ELF-1 (cell line): ENCODE data around the gene DEGS2.

Source experiments
- DNase-seq: peaks from one replicate; pipeline ENCODE4 v3.0.0-alpha.2; 2016; ENCODE audit warnings: low read depth, low spot score

The DEGS2 gene

DNA sequence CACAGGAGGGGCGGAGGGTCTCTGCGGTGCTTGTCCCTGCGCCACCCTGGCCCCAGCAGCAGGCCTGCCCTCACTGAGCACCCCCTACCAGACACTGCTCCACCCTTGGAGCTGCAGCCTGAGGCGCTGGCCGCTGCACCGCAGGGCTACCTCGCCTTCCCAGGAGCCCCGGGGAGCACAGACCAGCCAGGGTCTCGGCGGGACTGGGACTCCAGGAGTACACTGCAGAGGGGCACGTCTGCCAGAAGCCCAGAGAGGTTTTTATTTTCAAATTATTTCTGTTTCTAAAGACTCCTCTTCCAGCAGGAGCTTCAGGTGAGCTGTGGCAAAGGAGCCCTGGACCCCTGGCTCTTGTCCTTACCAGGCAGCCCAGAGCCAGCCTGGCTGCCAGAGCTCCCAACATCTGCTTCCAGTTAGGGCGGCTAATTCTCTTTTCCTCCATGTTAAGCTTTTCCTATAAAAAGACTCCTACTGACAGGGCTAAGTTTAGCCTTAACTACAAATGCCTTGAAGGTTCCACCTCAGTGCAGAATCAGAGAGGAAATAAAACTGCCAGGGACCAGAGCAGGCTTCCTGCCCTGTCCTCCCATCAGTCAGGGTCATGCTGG, 26.4 kb downstream of the DEGS2 start:
- no peak for DNase-seq

DNA sequence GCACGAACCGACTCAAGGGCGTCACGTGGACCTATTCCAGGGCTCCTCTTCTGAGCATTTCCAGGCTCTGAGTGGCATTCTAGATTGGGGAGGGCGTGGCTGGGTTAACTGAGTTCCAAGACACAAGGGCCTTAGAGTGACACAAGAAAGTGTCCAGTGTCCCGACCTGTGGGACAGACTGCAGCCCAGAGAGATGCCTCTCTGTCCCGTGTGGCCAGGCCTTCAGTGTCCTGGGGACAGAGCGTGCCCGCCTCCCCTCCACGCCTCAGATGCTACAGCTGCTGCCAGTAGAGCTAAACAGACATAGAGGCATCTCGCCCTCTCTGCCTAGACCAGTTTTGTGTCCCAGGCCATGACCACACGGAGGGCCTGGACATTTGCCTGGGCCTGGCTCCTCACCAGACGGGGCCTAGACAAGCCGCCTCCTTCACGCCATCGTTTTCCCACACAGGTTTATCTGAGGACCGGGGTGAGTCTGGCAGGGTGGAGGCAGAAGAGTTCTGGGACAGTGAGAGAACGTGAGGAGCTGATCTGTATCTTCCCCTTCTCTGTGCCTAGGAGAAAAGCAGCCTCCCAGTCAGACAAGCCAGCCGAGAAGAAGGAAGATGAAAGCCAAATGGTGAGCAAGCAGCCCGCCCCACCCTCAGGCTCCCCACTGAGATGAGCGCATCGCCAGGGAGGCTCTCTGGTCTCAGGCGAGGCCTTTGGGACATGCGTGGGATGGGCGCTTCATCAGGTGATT, 27.1 kb downstream of the DEGS2 start:
- no peak for DNase-seq

DNA sequence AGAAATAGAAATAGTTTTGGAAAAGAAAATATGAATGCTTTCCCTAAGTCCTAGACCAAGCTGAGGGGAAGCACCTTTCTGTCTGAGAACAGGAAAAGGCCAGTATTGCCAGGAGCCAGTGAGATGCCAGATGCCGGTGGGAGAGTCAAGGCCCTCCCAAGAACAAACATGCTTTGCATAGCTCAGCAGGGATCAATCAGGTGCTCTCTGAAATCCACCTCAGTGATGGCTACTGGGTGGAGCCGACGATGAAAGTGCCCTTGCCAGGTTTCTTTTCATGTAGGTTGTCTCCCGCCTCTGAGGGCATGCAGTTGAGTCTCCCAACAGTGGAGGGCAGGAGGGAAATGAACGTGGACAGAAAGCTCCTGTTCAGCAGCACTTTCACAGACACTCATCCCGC, 28.3 kb downstream of the DEGS2 start:
- peak; percentile 34 for DNase-seq

DNA sequence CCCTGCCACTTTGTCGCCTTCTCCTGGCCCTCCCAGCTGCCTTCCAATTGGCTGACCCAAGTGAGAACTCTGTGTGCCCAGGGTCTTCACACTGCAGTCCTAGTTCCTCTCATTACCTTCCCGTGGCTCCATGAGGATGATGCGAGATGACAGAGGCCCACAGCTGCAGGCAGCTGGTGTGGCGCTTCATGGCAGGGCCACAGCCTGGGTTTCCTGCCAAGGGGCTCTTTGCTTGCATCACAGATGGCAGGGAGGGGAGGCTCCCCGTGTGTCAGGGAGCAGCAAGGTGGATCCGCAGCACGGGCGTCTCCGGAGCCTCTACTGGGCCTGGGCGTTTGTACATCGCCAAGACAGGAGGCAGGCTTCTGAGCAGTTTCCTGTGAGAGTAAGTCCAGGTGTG, 28.9 kb downstream of the DEGS2 start:
- no peak for DNase-seq

DNA sequence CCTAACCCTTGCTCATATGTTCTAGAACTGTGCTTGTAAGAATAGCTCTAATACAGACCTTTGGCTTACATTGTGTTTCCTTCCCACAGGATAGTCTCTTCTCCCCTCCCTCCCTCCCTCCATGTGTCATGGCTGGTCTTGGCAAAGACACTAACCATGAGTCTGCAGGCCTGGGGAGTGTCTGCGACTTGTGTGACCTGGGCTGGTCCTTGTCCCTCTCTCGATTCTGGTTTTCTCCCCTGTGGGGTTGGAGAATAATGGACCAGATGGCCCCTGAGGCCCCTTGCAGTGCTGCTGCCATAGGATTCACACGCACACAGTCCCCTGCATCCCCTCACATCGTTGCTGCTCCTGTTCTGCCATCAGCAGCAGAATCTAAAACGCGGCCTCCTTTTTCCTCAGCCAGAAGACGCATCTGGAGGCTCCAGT, 30.3 kb downstream of the DEGS2 start:
- DNase-seq, result no peak

DNA sequence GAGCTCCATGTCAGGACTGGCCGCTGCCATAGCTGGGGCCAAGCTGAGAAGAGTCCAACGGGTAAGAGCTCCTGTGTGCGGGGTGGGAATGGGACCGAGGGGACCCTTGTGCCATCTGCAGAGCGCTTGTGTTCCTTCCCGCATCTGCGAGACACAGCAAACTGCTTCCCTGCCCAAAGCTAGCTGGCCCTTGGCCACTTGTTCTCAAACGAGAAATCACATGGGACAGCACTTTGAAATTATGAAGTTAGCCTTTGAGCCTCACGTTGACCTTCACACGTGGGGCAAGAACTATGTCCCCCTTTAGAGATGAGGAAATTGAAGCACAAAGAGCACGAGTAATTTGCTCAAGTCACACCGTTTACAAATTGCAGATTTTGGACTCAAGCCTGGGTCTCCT, 30.8 kb downstream of the DEGS2 start:
- no peak for DNase-seq

DNA sequence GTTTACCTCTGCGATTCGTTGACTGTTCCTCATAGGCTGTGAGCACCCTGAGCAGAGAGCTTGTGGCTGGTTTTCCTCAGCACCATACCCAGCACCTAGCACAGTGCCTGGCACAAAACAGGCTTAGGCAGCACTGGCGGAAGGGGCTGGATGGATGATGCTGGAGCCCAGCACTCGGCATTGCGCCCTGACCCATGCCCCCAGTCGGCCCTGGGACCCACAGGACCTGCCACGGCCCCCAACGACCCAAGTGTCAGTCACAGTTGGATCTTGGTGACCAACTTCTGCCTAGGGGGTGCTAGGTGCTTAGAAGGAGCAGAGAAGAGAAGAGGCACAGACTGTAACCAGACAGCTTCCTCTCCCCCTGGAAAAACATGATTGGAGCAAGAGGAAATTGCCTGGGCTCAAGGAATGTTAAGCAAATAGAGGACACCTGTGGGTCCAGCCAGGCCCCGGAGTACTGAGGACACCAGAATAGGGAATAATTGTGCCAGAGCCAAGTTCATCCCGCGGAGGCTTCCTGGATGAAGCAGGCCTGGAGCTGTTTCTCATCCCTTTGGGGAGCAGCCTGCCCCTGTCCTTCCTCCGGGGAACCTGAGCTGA, 31.5 kb downstream of the DEGS2 start:
- no peak for DNase-seq

DNA sequence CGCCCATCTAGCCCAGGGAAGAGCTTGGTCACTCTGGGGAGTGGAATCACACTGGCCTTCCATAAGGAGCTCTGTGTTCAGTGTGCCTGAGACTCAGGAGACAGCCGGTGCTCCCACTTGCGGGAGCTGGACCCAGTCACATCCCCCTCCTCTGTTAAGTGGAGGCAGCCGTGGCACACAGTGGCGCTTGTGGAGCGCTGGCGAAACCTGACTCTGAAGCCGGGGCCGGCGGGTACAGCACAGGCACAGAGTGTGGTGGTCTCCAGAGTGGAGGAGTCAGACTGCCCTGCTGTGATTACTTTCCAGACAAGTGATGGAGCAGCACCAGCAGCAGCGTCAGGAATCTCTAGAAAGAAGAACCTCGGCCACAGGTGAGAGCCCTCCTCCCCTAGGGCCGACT, 33.0 kb downstream of the DEGS2 start:
- DNase-seq, result no peak

DNA sequence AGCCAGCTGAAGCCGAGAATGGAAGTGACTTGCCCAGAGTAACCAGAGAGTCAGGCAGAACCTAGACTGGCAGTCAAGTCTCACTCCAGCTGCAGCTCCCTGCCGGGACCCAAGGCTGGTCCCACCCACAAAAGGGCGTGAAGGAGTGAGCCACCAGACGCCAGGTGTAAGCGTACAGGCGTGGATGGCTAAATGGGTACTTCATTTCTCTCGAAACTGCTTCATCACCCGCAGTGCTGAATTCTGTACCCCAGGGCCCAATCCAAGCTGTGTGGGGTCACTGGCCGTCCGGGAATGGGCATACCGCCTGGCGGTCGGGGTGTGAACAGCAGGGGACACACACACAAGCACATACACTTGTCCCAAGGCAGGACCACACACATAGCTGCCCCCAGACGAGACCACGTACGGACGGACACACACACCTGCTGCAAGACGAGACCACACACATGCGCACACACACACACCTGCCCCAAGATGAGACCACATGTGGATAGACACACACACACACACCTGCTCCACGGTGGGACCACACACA, 34.8 kb downstream of the DEGS2 start:
- DNase-seq, result no peak

DNA sequence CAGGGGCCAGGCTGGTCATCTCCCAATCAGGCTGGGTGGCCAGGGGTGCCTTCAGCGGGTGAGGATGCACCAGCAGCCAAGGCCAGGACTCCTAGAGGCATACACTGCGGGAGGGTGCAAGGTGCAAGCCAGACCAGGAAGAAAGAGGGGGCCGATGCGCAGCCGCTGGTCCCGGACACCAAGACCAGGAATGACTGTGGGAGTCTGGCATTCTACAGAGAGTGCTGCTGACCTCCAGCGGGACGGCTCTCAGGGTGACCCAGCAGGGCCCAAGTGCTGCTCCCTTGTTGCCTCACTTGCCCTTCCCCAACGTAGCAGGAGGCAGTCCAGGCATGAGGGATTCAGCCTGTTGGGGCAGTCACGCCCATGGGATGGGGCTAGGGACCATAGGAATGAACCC, 35.8 kb downstream of the DEGS2 start:
- DNase-seq, result no peak

DNA sequence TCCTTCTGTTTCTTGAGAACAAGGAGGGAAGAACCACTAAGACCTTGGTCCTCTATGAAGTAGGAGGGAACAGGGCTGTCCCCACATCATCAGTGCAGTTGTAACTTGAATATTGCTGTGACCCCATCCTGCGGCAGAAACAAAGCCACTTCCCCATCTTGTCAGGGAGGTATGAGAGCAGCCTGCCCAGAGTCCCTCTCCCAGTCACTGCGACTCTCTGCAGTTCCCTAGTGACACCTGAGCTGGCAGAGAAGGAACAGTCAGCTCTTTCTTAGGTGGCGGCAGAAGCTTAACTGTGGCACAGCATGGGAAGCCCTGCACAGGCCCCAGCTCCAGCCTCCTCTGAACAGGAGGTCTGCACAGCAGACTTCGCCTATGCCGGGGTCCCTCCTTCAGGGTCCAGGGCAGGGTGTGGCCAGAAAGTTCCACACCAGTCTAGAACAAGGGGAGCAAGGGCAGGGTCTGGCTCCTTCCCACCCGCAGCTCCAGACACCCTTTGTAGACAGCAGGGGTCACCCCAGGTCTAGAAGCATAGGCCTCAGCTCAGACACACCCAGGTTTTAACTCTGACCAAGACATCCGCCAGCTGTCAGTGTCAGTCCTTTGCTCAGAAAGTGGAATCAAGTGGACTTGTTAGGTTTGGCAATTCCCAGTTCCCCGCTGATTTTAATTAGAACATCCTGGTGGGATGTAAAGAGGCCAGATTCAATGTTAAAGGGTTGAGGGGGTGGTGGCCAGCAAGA, 36.8 kb downstream of the DEGS2 start:
- DNase-seq, result no peak

DNA sequence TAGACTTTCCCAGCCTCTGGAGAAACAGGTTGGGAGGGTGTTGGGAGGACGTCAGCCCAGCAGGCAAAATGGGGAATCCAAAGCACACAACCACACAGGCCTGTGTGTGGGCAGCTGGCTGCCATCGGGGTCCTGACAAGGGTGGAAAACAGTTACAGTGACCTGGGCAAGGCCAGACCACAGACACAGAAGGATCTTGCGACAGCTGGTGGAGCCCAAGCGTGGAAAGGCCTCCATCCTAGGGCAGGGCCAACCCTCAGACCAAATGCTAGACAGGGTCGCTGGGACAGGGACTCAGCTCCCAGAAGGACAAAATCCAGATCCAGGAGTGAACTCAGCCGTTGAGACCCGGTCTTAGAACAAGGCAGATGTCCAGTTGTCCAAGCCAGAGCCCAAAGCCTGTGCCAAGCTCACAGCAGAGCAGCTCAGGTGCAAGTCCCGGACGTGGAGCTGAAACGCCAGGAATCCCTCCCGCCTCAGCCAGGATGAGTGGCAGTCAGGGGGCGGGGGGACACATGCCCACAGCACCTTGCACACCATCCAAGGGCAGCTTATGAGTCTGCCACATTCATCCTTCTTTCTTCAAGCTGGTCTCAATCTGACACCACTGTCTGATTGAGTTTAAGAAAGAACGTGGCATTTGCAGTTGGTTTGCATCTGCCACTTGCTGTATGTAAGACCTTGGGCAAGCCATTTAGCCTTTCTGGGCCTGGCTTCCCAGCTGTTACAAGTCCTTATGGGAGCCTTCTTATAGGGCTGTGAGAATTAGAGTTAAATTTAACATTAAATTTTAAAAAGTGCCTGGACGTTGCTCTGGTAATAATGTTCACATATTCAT, 37.6 kb downstream of the DEGS2 start:
- no peak for DNase-seq

DNA sequence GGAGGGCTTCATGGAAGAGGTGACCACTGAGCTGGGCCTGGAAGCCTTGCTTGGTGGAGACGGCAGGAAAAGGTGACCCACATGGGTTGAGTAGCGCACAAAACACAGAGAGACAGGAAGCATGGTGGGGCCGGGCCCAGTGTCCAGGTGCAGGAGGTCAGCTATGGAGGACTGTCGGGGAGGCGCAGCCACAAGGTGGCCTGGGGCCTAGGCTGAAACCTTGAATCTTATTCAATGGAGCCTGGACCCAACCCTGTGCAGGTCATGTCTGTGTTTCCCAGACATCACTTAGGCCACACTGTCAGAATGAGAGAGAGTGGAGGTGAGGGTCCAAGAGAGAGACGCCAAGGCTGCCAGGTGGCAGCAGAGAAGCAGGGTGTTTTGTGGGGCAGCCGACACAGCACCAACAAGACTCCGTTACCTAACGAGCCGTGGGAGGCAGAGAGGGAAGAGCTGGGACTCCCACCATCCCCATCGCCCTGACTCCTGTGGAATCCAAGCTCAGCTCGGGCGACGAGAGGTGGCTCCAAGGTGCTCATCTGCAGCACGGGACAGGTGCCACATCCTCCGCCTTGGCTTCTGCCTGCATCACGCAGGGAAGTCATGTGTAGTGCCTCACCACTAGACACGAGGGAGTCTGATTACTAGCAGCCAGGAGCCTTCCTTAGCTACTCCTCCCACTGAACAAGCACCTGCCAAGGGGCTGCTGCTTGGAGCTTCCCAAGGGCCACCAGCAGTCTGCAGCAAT, 38.7 kb downstream of the DEGS2 start:
- DNase-seq, result no peak

DNA sequence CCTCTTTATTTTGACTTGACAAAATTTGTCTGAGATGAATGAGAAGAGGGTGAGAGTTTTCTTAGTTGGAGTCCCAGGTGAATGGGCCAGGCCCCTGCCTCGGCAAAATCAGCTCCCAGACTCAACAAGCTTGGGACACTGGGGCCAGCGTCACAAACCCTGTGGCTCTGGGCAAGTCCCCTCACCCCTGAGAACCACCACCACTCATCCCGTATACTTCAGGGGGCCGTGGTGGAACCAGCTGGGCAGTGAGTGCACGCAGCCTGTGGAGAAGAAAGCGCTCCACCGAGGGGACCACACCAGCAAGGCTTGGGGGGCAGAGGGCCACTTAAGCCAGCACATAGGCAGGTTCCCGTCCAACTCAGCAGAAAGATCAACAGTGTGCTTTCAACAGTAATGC, 40.2 kb downstream of the DEGS2 start:
- no peak for DNase-seq

DNA sequence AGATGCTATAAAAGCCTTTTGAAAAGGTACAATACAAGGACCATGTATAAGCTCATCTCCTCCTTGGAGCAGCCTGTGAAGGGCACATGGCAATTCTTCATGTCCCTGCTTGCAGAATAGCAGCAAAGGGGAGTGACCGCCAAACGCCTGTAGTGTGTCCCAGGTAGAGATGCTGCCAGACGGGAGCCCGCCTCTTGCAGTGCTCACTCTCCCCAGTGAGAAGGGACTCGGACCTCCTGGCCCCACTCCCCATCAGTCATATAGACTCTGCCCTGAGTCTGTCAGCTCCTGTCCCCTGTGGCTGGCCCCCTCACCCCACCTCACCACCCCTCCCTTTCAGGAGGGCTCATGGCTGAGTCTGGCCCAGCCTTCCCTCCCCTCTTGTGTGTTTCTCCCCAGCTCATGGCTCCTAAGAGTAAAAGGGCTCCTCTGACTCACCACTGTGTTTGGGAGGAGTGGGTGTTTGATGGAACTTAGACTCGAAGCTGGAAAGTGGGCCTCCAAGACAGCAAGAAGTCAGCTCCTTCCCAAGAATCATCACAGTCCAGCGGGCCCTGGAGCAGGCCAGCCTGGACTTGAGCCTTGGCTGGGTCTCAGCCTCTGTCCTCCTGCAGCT, 40.9 kb downstream of the DEGS2 start:
- no peak for DNase-seq

DNA sequence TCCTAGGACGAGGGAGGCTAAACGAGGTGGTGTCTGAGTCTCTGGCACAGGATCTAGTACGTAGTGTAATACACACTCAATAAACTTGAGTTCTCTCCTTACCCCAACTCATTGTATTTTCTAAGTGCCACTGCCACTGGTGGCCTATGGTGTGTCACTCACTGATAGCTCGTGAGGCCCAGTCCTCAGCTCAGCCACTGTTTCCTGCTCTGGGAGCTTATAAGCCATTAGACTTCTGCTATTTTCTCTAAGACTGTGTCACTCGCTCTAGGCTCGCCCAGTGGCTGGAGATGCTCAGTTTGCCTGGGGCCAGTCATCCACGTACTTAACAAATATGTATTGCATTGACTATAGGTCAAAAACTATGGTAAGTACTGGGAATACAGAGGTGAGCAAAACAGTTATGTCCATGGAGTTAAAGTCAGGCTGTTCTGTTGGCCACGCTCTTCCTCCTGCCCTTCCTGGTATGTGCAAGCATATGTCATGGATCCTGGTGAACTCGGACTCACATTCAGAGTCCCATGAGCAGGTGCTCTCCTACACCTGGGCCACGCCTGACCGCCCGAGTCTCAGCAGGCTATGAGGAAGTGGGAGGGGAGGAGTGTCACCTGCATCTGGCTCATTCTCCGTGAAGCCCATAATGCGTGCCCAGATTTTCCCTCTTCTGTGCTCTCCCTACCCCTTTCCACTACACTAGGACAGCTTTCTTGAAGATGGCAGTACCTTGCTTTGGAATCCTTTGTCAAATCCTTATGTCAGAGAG, 41.6 kb downstream of the DEGS2 start:
- DNase-seq, result no peak

DNA sequence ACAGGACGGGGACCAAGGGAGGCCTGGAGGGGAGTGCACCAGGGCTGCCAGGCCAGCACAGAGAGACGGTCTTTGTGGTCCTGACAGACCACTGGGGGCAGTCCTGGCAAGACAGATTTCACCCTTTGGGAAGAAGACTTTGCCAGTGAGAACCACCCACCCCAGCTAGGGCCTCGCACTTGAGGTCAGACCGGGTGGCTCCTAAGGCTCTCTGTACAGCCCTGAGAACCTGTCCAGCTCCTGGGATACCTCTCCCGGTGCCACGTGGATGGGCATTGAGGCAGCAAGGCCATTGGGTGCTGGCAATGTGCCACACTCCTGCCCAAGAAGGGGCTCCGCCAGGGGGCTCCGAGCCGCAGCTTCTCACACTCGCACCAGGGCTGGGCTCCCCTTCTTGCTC, 42.4 kb downstream of the DEGS2 start:
- no peak for DNase-seq

DNA sequence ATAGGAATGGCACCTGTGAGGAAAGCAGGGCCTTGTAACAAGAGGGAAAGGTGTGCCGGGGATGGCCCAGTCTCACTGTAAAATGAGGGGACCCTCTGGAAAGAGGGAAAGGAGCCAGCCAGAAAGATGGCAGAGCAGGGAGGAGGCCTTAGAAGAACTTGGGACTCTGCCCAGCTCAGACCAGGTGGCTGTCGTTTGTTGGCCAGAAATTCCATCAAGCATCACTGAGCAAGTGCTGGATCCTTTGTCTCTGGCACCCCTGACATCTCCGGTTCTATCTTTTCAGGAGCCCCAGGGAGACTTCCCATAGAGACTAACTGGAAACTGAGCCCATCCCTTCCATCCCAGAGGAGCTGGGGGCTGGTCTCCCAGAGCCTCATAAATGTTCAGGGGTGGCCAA, 43.3 kb downstream of the DEGS2 start:
- DNase-seq, result no peak

DNA sequence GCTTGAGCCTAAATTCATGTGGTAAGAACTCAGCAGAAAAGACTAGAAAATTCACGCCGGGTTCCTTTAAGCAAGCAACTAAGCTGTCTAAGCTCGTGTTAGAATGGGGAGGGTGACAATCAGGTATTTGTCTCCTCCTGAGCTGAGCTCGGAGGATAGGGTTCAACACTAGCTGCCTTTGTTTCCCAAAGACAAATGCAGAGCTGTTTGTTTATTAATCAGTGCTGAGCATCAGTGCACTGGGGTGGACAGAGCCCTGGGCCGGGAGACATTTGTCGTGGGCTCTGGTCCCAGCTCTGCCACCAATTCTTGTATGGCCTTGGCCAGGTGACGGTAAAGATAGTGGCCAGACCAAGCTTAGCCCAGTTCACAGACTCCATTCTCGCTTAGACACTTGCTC, 43.7 kb downstream of the DEGS2 start:
- DNase-seq, result no peak
